ENCODE data around the gene PCMT1.
"Not testable (repeated sequence)": the region's sequence is repeated elsewhere in the genome, so short reads cannot be mapped to it uniquely, and the experiment has no call there.

PCMT1 gene

GRCh38 chr6:149751239-149751638 lies 1.7 kb downstream of the PCMT1 start:
- DNase-seq: no peak

- DNase-seq: not testable (repeated sequence)
Observed at GRCh38 chr6:149751920-149752319, 2.4 kb downstream of the PCMT1 start.

GRCh38 chr6:149752600-149753373 lies 3.2 kb downstream of the PCMT1 start:
- DNase-seq: no peak

GRCh38 chr6:149753374-149753637 lies 3.8 kb downstream of the PCMT1 start:
- not testable (repeated sequence) for DNase-seq

DNA sequence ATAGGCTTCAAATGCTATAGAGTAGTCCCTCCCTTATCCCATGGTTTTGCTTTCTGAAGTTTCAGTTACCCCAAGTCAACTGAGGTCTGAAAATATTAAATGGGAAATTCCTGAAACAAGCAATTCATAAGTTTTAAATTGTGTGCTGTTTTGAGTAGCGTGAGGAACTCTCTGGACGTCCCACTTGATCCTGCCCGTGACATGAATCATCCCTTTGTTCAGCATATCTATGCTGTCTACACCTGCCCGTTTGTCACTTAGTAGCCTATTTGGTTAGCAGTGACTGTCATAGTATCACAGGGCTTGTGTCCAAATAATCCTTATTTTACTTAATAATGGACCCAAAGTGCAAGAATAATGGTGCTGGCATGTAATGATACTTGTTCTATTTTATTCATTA lies 5.0 kb downstream of the PCMT1 start:
- DNase-seq: no peak

GRCh38 chr6:149755300-149756260 lies 6.0 kb downstream of the PCMT1 start:
- DNase-seq: no peak

- no peak for DNase-seq
Observed at GRCh38 chr6:149756261-149756636, 6.7 kb downstream of the PCMT1 start.

DNA sequence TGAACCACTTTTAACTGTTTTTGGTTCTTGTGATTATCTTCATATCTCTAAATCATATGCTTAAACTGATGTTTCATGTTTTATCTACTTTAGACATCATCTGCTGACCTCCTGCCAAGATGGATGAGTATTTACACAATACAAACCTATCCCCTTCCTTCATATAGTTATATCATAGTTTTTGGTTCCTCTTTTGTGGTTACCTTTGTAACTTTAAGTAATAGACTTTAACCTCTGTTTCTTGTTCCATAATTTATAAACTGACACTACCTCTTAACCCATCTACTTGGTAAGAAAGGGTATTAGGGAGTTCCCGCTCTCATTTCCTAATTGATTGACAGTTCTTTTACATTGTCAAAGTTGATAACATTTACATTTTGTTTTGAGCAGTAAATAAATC lies 11.9 kb downstream of the PCMT1 start:
- DNase-seq: no peak

DNA sequence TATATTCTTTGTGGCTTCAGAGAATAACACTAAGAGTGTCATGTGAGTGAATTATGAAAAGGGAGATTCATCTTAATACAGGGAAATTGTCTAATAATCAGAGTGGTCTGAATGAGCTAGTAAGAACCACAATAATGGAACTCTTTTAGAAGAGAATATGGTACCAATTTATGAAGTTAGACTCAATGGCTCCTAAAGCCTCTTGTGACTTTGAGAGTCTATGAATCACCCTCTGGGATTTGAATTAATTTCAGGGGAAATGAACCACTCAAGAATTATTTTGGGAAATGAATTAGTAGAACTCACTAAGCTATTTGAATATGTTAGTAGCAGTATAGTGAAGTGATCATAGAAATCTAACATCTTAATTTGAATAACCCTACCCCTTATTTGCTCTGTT lies 14.3 kb downstream of the PCMT1 start:
- no peak for DNase-seq

GRCh38 chr6:149766156-149766769 lies 16.7 kb downstream of the PCMT1 start:
- DNase-seq: no peak

DNA sequence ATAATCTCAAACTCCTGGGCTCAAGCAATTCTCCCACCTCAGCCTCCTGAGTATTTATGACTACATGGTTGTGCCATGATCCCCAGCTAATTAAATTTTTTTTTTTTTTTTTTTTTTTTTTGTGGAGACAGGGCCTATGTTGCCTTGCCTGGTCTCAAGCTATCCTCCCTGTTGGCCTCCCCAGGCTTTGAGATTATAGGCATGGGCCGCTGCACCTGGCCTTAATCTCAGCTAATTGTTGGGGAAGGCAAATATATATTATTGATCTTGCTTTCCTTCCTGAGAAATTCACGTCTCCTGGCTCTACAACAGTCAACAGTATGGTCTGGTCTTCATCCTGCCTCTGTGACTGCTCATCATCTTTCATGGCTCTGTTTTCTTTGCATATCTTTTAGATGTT lies 20.1 kb downstream of the PCMT1 start:
- no peak for DNase-seq

GRCh38 chr6:149771185-149771584 lies 21.6 kb downstream of the PCMT1 start:
- DNase-seq: no peak

DNA sequence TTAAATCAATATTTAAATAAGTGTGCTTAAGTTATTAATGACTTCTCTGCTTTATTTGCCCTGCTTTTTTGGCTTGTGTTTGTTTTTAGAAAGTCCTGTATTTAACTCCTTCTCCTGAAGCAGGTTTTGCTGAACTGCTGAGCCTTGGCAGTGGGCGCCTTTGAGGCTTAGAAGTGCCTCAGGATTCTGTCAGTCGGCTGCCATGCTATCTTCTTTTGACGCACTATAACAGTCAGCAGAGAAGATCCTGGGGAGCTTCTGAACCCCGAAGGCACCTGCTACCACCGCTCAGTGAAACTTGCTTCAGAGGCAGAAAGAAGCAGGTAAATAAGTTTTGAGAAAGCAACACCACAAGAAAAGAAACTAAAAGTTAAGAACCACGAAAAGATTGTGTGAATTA lies 22.4 kb downstream of the PCMT1 start:
- DNase-seq: no peak

DNA sequence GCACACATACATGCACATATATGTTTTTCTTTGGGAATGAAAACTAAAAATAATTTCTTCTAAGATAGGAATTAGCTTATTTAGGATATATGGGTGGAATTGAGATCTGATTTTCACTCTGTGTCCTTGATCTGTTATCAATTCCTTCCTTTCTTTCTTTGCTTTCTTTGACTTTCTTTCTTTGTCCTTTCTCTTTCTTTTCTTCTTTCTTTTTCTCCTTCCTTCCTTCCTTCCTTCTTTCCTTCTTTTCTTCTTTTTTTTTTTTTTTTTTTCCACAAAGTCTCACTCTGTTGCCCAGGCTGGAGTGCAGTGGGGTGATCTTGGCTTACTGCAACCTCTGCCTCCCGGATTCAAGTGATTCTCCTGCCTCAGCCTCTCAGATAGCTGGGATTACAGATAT lies 28.1 kb downstream of the PCMT1 start:
- no peak for DNase-seq

DNA sequence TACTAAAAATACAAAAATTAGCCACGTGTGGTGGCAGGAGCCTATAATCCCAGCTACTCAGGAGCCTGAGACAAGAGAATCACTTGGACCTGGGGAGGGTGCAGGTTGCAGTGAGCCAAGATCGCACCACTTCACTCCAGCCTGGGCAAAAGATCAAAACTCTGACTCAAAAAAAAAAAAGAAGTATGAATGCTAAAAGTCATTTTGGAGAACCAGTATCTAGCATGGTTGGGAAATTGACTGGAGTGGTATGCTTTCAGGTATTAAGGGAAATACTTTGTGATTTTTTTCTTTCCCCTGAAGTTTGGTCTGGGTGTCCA lies 30.1 kb downstream of the PCMT1 start:
- no peak for DNase-seq

DNA sequence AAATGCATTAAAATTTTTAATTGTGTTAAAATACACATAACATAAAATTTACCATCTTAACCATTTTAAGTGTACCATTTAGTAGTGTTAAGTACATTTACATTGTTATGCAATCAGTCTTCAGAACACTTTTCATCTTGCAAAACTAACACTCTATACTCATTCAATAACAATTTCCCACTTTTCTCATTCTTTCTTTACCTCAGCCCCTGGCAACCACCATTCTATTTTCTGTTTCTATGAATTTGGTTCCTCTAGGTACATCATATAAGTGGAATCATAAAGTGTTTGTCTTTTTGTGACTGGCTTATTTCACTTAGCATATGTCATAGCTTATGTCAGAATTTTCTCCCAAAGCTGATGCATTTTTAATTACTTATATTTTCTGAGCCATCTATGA lies 32.2 kb downstream of the PCMT1 start:
- DNase-seq: no peak

DNA sequence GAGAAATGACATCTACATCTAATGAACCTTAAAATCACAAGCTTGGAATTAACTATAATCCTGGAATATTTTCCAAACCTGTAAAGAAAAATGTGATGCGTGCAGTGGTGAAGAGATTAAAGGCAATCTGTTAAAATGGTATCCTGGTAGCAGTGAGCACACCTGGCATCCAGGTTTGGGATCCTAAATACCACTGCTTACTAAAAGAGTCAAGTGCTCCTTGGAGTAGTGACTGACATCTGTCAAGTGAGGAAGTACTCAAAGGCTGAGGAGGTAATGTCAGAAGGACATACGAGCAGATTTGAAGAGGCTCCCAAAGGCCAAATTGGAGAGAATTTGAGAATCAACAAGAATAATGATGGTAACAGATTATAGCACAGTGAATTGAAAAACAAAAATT lies 32.8 kb downstream of the PCMT1 start:
- no peak for DNase-seq

DNA sequence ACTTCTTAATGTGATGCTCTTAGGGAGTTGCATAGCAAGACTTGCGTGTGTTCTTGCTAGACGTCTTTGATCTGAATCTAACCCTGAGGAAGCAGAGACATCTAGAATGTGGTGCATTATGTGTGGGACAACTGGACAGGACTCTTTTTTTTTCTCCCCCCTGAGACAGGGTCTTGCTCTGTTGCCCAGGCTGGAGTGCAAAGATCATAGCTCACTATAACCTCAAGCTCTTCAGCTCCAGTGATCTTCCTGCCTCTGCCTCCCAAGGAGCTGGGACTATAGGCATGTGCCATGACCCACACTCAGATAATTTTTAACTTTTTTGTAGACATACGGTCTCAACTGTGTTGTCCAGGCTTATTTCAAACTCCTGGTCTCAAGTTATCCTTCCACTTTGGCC lies 34.0 kb downstream of the PCMT1 start:
- DNase-seq: no peak

GRCh38 chr6:149806127-149806526 lies 56.6 kb downstream of the PCMT1 start:
- DNase-seq: no peak

GRCh38 chr6:149809798-149810197 lies 60.3 kb downstream of the PCMT1 start:
- no peak for DNase-seq

DNA sequence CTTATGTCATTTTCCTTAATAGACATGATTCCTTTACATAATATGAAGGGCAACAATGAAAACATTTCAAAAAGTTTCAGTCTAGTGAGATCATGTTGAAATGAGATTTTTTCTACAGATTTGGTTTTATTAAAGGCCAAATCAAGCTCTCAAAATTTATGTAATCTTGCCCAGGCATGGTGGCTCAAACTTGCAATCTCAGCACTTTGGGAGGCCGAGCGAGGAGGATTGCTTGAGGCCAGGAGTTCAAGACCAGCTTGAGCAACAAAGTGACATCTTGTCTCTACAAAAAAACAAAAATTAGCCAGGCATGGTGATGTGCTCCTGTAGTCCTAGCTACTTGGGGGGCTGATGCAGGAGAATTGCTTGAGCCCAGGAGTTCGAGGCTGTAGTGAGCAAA lies 63.8 kb downstream of the PCMT1 start:
- no peak for DNase-seq

- DNase-seq: no peak
Observed at GRCh38 chr6:149815788-149816187, 66.2 kb downstream of the PCMT1 start.

DNA sequence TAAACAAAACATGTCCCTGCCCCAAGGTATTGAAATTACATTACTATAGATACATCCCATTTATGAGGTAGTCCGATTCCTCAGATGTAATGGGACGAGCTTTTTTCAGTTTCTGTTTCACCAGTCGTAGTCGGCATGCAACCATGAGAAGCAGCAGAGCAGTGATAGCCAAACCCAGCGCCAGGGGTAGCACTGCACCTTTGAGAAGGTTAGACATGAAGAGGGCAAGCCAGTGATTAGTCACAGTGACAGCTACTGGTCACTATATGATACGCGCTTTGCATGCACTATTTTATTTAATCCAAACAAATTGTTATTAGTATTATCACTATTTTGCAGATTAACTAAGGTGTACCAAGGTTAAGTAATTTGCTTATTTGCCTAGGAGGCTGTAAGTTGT lies 71.0 kb downstream of the PCMT1 start:
- no peak for DNase-seq

- no peak for DNase-seq
Observed at GRCh38 chr6:149821492-149821891, 72.0 kb downstream of the PCMT1 start.

All from CD4-positive, alpha-beta T cell treated with Interferon gamma for 1 hour (primary cell).